Measurements from ENCODE around the gene TAGLN.

Gene TAGLN

GRCh38 chr11:117210620-117211019 is 11.4 kb downstream of the TAGLN start:
- no peak for TF ChIP-seq CTCF (IDR thresholded peaks at IDR 0.05; ENCODE audit: insufficient read depth, low read length, poor library complexity, severe bottlenecking)
- peaks cover 8% of the 10 kb centered on the region for H3K36me3 ChIP-seq (ENCODE audit: control insufficient read depth, insufficient read depth, low read length)
- no peak for DNase-seq (ENCODE audit: extremely low read depth, insufficient read length)
- no peak overlapping the region for H3K4me3 ChIP-seq (replicated peaks; ENCODE audit: low read depth, low read length)
- H3K27me3 ChIP-seq (replicated peaks; ENCODE audit: control insufficient read depth, insufficient read depth, low read length): no peaks in the 10 kb centered on the region

GRCh38 chr11:117212697-117213355 is 13.7 kb downstream of the TAGLN start:
- peaks cover 21% of the 10 kb centered on the region for H3K36me3 ChIP-seq (ENCODE audit: control insufficient read depth, insufficient read depth, low read length)
- no peak overlapping the region for H3K4me3 ChIP-seq (replicated peaks; ENCODE audit: low read depth, low read length)
- no peak for TF ChIP-seq CTCF (IDR thresholded peaks at IDR 0.05; ENCODE audit: insufficient read depth, low read length, poor library complexity, severe bottlenecking)
- no peaks in the 10 kb centered on the region for H3K27me3 ChIP-seq (replicated peaks; ENCODE audit: control insufficient read depth, insufficient read depth, low read length)
- DNase-seq (ENCODE audit: extremely low read depth, insufficient read length): no peak

GRCh38 chr11:117214404-117215110 is 15.4 kb downstream of the TAGLN start:
- Histone ChIP-seq H3K36me3 (ENCODE audit: control insufficient read depth, insufficient read depth, low read length) (peaks cover 30% of the 10 kb centered on the region), H3K4me3 (replicated peaks; ENCODE audit: low read depth, low read length) (no peak overlapping the region), H3K27me3 (replicated peaks; ENCODE audit: control insufficient read depth, insufficient read depth, low read length) (no peaks in the 10 kb centered on the region)
- no peak for TF ChIP-seq CTCF (IDR thresholded peaks at IDR 0.05; ENCODE audit: insufficient read depth, low read length, poor library complexity, severe bottlenecking)
- DNase-seq (ENCODE audit: extremely low read depth, insufficient read length): no peak

GRCh38 chr11:117217141-117218084 is 18.2 kb downstream of the TAGLN start:
- no peak overlapping the region for H3K4me3 ChIP-seq (replicated peaks; ENCODE audit: low read depth, low read length)
- DNase-seq (ENCODE audit: extremely low read depth, insufficient read length): no peak
- H3K27me3 ChIP-seq (replicated peaks; ENCODE audit: control insufficient read depth, insufficient read depth, low read length): no peaks in the 10 kb centered on the region
- TF ChIP-seq CTCF (IDR thresholded peaks at IDR 0.05; ENCODE audit: insufficient read depth, low read length, poor library complexity, severe bottlenecking): no peak
- peaks cover 53% of the 10 kb centered on the region for H3K36me3 ChIP-seq (ENCODE audit: control insufficient read depth, insufficient read depth, low read length)

- Histone ChIP-seq H3K4me3 (replicated peaks; ENCODE audit: low read depth, low read length) (no peak overlapping the region), H3K36me3 (ENCODE audit: control insufficient read depth, insufficient read depth, low read length) (peaks cover 54% of the 10 kb centered on the region), H3K27me3 (replicated peaks; ENCODE audit: control insufficient read depth, insufficient read depth, low read length) (no peaks in the 10 kb centered on the region)
- no peak for TF ChIP-seq CTCF (IDR thresholded peaks at IDR 0.05; ENCODE audit: insufficient read depth, low read length, poor library complexity, severe bottlenecking)
- DNase-seq (ENCODE audit: extremely low read depth, insufficient read length): no peak
These were observed 19.2 kb downstream of the TAGLN start for GRCh38 chr11:117218133-117218915.
